DMS79 (cell line): ENCODE results near the gene MACROD2.

Experiments
- DNase-seq: peaks from one replicate; lab custom pipeline; 2025; lab: John Stamatoyannopoulos, UW

The MACROD2 gene

DNA sequence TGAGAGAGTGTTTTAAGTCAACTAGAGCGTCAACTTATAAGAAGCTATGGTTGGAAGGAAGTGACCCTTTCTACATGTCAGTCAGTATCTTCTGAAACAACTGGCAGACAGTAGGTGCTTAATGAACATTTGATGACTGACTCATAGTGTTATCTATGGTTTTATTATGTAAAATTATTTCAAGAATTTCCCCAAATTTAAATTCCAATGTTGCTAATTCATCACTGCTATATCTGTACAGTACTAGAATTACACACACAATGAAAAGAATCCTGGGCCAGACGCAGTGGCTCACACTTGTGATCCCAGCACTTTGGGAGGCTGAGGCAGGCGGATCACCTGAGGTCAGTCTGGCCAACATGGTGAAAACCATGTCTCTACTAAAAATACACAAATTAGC, 1063.5 kb downstream of the MACROD2 start:
- DNase-seq, result no peak

DNA sequence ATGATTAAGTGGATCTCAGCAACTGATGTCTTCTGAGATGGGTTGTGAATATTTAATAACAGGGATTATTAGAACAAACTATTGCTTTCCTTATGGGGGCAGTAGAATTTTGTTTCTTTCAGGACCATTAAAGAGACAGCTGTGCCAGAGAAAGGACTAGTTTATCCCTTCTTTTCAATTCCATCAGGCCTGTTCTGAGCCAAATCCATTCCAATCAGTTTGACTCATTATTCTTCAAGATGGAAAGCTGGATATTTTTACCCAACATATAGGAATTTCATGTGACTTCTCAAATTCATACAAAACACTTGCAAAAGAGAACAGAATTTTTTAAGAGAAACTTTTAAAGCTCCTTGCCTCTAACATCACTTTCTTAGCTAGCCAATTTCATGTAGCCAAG, 1064.1 kb downstream of the MACROD2 start:
- DNase-seq, result no peak

GRCh38 chr20:15060265-15061060, 1065.1 kb downstream of the MACROD2 start:
- DNase-seq, result no peak

DNA sequence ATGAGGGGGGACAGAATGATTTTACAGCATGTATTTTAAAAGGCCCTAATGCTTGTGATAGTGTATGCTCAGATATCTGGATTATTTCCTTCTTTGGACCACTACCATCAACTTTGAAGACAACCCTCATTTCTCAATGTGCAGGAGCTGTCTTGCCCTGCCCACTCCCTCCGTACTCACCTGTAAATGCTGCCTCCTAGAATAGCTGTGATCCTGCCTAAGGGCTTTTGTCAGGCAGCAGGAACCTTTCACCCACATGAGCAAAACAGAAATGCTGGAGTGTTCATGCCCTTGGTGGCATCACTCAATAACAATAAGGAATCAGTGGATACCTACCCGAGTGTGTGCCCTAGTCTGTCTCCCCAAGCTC, 1065.7 kb downstream of the MACROD2 start:
- no peak for DNase-seq

GRCh38 chr20:15061955-15062354, 1066.6 kb downstream of the MACROD2 start:
- DNase-seq, result no peak

GRCh38 chr20:15063081-15063480, 1067.8 kb downstream of the MACROD2 start:
- no peak for DNase-seq

GRCh38 chr20:15064741-15065140, 1069.4 kb downstream of the MACROD2 start:
- DNase-seq, result no peak

DNA sequence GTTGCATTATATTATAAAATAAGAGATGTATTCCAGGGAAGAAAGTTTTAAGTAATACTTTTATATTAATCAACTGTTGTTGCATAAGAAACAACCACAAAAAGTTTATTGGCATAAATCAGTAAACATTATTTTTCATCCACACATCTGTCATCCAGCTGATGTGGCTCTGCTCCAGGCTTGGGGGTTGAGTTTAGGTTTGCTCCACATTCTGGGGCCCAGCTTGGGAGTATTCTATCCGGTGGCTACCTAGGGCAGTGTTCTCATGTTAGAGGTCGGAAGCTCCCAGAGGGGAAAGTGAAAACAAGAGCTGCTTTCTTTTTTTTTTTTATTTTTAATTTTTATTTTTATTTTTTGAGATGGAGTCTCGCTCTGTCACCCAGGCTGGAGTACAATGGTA, 1070.5 kb downstream of the MACROD2 start:
- DNase-seq, result no peak

- DNase-seq, result no peak
Observed at GRCh38 chr20:15068486-15068885, 1073.2 kb downstream of the MACROD2 start.

DNA sequence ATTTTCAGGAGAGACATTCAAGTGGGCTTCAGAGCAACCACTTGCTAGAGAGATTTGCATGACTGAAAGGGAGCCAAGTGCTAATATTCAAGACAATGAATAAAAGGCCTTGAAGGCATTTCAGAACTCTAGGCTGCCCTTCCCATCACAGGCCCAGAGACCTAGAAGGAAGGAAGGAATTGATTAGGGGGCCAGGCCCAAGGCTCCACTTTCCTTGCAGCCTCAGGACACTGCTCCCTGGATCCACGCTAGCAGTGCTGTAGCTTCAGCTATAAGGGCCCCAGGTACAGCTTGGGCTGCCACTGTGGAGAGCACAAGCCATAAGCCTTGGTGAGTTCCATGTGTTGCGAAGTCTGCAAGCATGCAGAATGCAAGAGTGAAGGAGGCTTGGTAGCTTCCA, 1074.0 kb downstream of the MACROD2 start:
- no peak for DNase-seq

DNA sequence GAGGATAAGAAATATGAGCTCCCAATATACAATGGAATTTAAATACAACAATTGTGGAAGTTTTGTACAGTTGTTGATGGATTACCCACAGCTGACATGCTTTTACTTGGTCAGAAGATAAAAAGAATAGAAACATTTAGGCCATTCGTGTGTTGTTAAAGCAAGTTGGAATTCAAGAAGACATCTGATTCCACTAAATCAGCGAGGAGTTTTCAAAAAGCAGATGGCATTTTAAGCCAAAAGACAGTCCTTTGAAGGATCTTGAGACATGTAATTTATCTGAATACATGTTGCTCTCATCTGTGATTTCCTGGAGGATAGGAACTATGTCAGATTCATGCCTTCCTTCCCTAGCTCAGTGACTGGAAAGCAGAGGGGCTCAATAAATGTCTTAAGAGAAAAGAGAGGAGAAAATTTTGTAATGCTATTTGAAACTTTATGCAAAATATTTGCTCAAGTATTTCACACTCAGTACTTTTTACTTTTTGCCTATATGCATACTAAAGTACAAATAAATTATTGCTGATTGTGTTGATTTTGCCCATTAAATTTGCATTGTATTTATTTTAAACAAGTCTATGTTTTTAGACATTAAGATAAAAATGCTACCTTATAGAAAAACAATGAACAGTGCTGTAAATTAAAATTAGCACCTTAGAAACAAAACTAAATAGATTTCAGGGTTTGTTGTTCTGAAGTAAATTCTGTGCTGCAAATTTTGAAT, 1075.9 kb downstream of the MACROD2 start:
- DNase-seq, result no peak

DNA sequence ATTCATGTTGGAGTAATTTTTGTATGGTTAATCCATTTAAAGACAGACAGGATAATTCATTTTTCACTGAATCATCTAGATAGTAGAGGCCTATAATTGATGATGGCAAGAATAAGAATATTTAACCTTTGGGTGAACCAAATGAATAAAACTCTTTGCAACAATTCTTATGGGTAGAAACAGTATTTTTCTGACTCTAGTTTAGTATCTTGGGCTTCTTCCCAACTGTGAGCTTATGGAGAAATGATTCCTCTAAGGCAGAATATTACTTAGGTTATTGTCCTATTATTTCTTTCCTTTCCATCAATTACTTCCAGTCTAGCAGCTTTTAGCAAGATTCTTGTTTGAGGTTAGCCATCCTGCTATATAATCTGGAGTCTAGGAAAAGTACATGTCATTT, 1077.0 kb downstream of the MACROD2 start:
- DNase-seq, result no peak

DNA sequence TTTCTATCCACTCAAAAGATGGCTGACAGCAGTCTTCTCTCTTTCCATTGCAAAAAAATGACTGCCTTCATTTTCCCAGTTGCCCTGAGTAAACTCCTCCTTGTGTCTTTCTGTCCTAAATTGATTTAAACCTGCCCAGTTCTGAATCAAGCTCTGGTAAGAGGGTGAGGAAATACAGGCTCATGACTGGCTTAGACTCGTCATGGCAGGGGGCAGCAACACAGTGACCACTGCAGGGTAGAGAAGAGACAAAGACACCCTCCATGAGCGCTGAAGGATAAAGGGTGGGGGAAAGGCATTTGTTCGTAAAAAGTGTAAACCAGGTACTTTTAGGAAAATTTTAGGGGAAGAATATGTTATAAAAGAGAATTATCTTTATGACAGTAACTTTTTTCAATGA, 1080.3 kb downstream of the MACROD2 start:
- no peak for DNase-seq

- no peak for DNase-seq
Observed at GRCh38 chr20:15076785-15077184, 1081.5 kb downstream of the MACROD2 start.

GRCh38 chr20:15077733-15078250, 1082.5 kb downstream of the MACROD2 start:
- no peak for DNase-seq

DNA sequence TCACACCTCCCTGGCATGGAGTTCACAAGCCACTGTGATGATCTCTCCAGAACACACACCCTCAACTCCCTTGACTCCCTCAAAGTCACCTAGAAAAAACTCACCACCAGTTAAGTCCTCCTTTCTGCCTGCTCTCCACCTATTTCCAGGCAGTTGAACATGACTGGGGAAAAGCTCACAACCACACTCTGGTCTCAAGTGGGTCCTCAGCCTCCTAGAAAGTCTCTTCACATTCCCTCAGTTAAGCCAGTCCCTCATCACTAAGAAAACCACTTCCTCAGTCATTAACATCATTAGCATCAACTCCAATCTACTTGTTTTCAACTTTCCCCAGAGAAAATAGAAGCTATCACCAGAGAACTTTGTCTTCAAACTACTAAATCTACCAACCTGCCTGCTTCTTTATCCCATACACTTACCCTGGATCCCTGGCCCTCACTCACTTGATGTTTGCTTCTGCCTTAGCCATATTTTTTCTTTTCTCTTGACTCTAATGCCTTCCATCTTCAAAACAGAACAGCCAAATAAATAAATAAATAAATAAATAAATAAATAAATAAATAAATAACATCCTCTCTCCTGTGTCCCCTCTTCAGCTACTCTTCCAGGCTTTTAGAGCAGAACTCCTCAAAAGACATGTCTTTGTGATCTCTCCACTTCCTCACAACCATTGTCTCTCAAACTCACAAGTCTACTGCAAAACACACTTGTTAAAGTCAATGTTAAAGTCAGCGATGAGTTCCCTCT, 1084.5 kb downstream of the MACROD2 start:
- DNase-seq, result no peak

GRCh38 chr20:15081261-15081660, 1085.9 kb downstream of the MACROD2 start:
- DNase-seq, result no peak

DNA sequence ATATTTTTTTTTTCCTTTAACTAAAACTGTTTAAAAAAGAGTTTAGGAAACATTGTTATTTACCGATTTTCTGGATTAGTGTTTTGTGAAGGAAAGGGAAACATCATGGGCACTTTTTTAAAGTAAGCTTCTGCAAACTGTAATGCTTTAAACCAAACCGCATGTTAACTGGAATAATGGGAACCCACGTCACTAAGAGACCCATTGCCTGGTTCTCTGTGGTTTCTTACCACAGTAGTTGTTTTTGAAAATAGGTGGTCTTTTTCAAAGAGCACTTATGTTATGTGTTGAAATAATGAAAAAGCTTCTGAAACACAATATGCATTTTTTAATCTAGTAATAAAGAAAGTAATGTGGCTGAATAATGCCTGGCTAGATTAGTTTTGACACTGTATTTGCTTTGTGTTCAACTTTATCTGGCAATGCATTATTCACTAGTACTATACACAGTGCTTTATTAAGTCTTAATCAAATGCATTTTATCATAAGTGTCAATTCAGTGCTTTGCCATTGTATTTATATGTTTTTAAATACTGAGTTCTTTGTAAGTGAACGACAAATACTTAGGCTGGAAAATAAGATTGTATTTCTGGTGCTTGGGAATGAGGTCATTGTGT, 1096.2 kb downstream of the MACROD2 start:
- DNase-seq, result no peak

GRCh38 chr20:15098351-15098750, 1103.0 kb downstream of the MACROD2 start:
- no peak for DNase-seq

- DNase-seq, result no peak
Observed at GRCh38 chr20:15099130-15099529, 1103.8 kb downstream of the MACROD2 start.

- no peak for DNase-seq
Observed at GRCh38 chr20:15100506-15101160, 1105.3 kb downstream of the MACROD2 start.

GRCh38 chr20:15107931-15108330, 1112.6 kb downstream of the MACROD2 start:
- DNase-seq, result no peak
